GM12878 (cell line): ENCODE results near the gene SF3B4. TPM values are rescaled to one million over a fixed set of nuclear protein-coding genes. Genes with fewer than 3 reads are reported as not detected.
A peak's percentile ranks its signal among the peaks of the same experiment; 100 is the strongest.

Experiments used
- ATAC-seq: fragments of 200-7000 bp; cut with Tn5 transposase; 3 replicates; pipeline ENCODE4 v1.9.1; 2020; ENCODE audit warnings: mild to moderate bottlenecking, moderate library complexity
- BruUV-seq: library from RNA; stranded (reverse); fragments of 400-500 nt; replicated peaks from 2 replicates; lab custom pipeline; 2021; lab: Mats Ljungman, UMichigan
- CTCF ChIA-PET: fragments of 300-600 bp; sonication (Branson Sonifier 250); formaldehyde crosslinking; extraction: SDS; loops from one replicate; lab custom pipeline; 2021; ENCODE audit warnings: inconsistent platforms; lab: Yijun Ruan, JAX
- POLR2A ChIA-PET: fragments of 350-600 bp; formaldehyde crosslinking; extraction: SDS; loops from one replicate; lab custom pipeline; 2021; ENCODE audit warnings: inconsistent platforms; lab: Charles Lee
- RAD21 ChIA-PET: fragments of 300-600 bp; sonication (Branson Sonifier 250); formaldehyde crosslinking; loops from one replicate; lab custom pipeline; 2023; ENCODE audit warnings: antibody characterized with exemption; ENCODE audit not compliant: unreplicated experiment; lab: Charles Lee
- SMC1A ChIA-PET: fragments of 300-600 bp; sonication (Branson Sonifier 250); formaldehyde crosslinking; loops from one replicate; lab custom pipeline; 2023; ENCODE audit not compliant: unreplicated experiment, uncharacterized antibody; lab: Charles Lee
- DNase-seq: peaks from one replicate; pipeline ENCODE4 v3.0.0-alpha.2; 2011; ENCODE audit warnings: low read depth, low spot score
- FAIRE-seq: peaks from 3 replicates; lab custom pipeline; 2011; peaks lifted over from hg19 to GRCh38; lab: Jason Lieb, UNC
- H2AFZ ChIP-seq: 2 replicates; pipeline ENCODE4 v1.6.0; 2011; ENCODE audit warnings: low read depth, low read length, control low read depth; ENCODE audit not compliant: control insufficient read depth
- H3K27ac ChIP-seq: 2 replicates; pipeline ENCODE4 v1.5.1; 2011; ENCODE audit warnings: control low read depth; ENCODE audit not compliant: control insufficient read depth, insufficient read depth
- H3K27me3 ChIP-seq, 2 experiments: replicated peaks in 1 of 2; 2 replicates each; pipeline versions ENCODE4 v1.6.0 to v1.6.1; 2011; ENCODE audit warnings: low read length in 1 of 2; ENCODE audit not compliant: control insufficient read depth in 2 of 2, insufficient read depth in 2 of 2
- H3K36me3 ChIP-seq, 2 experiments: 2 replicates each; pipeline ENCODE4 v1.5.1; 2011; ENCODE audit warnings: low read length in 1 of 2; ENCODE audit not compliant: control insufficient read depth in 2 of 2, insufficient read depth in 2 of 2
- H3K4me1 ChIP-seq: 2 replicates; pipeline ENCODE4 v1.6.1; 2011; ENCODE audit warnings: mild to moderate bottlenecking, low read length, moderate library complexity, mixed read lengths; ENCODE audit not compliant: control insufficient read depth, insufficient read depth
- H3K4me2 ChIP-seq: 2 replicates; pipeline ENCODE4 v1.6.0; 2011; ENCODE audit warnings: control low read depth; ENCODE audit not compliant: control insufficient read depth, insufficient read depth
- H3K4me3 ChIP-seq: fragments of 200-600 bp; sonication (generic); 2 replicates; pipeline ENCODE4 v1.5.1; 2016
- H3K79me2 ChIP-seq: 2 replicates; pipeline ENCODE4 v1.6.0; 2011; ENCODE audit warnings: low read length; ENCODE audit not compliant: control insufficient read depth, insufficient read depth
- H3K9ac ChIP-seq: 2 replicates; pipeline ENCODE4 v1.8.0; 2011; ENCODE audit warnings: low read length, control low read depth, mixed read lengths; ENCODE audit not compliant: control insufficient read depth, insufficient read depth
- H3K9me3 ChIP-seq: replicated peaks from 3 replicates; pipeline ENCODE4 v1.5.1; 2011; ENCODE audit warnings: mild to moderate bottlenecking, low read length; ENCODE audit not compliant: control insufficient read depth, insufficient read depth
- H4K20me1 ChIP-seq: 2 replicates; pipeline ENCODE4 v1.6.0; 2011; ENCODE audit not compliant: control insufficient read depth, insufficient read depth
- BCL3 ChIP-seq: IDR thresholded peaks from 2 replicates; pipeline ENCODE4 v1.6.1; 2011; ENCODE audit warnings: borderline replicate concordance, low read depth, mild to moderate bottlenecking, moderate library complexity, low read length; ENCODE audit not compliant: insufficient read depth, poor library complexity, severe bottlenecking
- MEF2B ChIP-seq: fragments of 450-650 bp; IDR thresholded peaks from 2 replicates; pipeline ENCODE4 v1.6.1; 2018; ENCODE audit warnings: mild to moderate bottlenecking, moderate library complexity; ENCODE audit not compliant: partially characterized antibody, poor library complexity, severe bottlenecking
- MLLT1 ChIP-seq: fragments of 450-650 bp; IDR thresholded peaks from 2 replicates; pipeline ENCODE4 v1.6.1; 2016; ENCODE audit warnings: mild to moderate bottlenecking
- SIX5 ChIP-seq: IDR thresholded peaks from 2 replicates; pipeline ENCODE4 v1.6.1; 2011; ENCODE audit warnings: mild to moderate bottlenecking, low read depth, low read length, moderate library complexity; ENCODE audit not compliant: severe bottlenecking
- SPI1 ChIP-seq: IDR thresholded peaks from 2 replicates; pipeline ENCODE4 v1.6.1; 2011; ENCODE audit warnings: low read depth, mild to moderate bottlenecking, low read length, moderate library complexity, borderline replicate concordance; ENCODE audit not compliant: insufficient read depth
- YY1 ChIP-seq: IDR thresholded peaks from 2 replicates; pipeline ENCODE4 v1.6.1; 2011; ENCODE audit warnings: low read depth, mild to moderate bottlenecking, low read length
- ZNF207 ChIP-seq: fragments of 450-650 bp; IDR thresholded peaks from 2 replicates; pipeline ENCODE4 v1.6.1; 2014; ENCODE audit warnings: antibody characterized with exemption, mild to moderate bottlenecking, borderline replicate concordance
- WGBS: methylation state at CpG from one replicate; pipeline ENCODE4 v1.1.6; 2016; ENCODE audit warnings: low lambda C conversion rate; ENCODE audit not compliant: insufficient replicate concordance, insufficient coverage; ENCODE audit errors: missing lambda C conversion rate; 5-methylcytosine and 5-hydroxymethylcytosine counted together
- in situ Hi-C: fragments of 300-500 bp; cut with MboI; formaldehyde crosslinking; loops from 9 replicates; pipeline ENCODE4 v1.14.3; 2018; ENCODE audit warnings: mixed read lengths
- intact Hi-C: fragments of 100-400 bp; cut with micrococcal nuclease; formaldehyde crosslinking; loops from one replicate; pipeline ENCODE4 v1.14.2; 2022; ENCODE audit not compliant: unreplicated experiment
- polyA plus RNA-seq, 11 experiments: library from polyadenylated mRNA; depleted of rRNA in 4 of 11; unstranded in 6 of 11; stranded (reverse) in 5 of 11; fragments of >200 nt; fragmentation: Nextera tagmentation in 4 of 11; fragmentation: Illumina TruSeq in 1 of 11; extraction: Ambion mirVana in 4 of 11; extraction: Trizol in 1 of 11; gene quantifications; 1 replicate in 1 of 11; 2 replicates in 10 of 11; pipeline versions ENCODE4 v1.2.1 to v1.2.3, GENCODE V29; 2011 to 2016; ENCODE audit warnings: inconsistent platforms in 2 of 11, missing spikeins in 2 of 11, low read depth in 1 of 11
- total RNA-seq, 4 experiments: library from RNA; depleted of rRNA in 3 of 4; stranded (reverse); fragments of >200 nt in 3 of 4; fragmentation: Illumina TruSeq in 1 of 4; extraction: Trizol in 1 of 4; gene quantifications; 2 replicates each; pipeline versions ENCODE4 v1.2.1 to v1.2.3, GENCODE V29; 2013 to 2021

SF3B4 gene
- total and polyA plus RNA-seq, 10 of the 15 experiments (the other 5 are each of a cell fraction or from before 2014, with no cell fraction given), result 1.9 to 146 (median 27.5) TPM

- TF ChIP-seq MLLT1, result no peak
- no peak for TF ChIP-seq ZNF207
- no peak for TF ChIP-seq YY1
- TF ChIP-seq BCL3, result no peak
Observed at GRCh38 chr1:149929856-149930255, 2.3 kb upstream of the SF3B4 start (continued).

GRCh38 chr1:149928401-149928724, 760 bp upstream of the SF3B4 start:
- POLR2A ChIA-PET, result interaction anchor here (0.5 to 3.3 kb wide), 7 partner anchors 9 to 233 kb away, joined by 3 to 31 read pairs (median 5); partner anchors contain the start of genes MTMR11 and OTUD7B
- ATAC-seq, result no peak
- H3K79me2 ChIP-seq, result peaks cover 28% of the 10 kb centered on the region
- CTCF ChIA-PET, result interaction anchor here (1.0 to 2.2 kb wide), 4 partner anchors 9 to 259 kb away, joined by 3 to 11 read pairs (median 6); partner anchors contain the start of gene MTMR11
- no peak for DNase-seq
- peaks cover 10% of the 10 kb centered on the region for H3K4me1 ChIP-seq
- H3K9ac ChIP-seq, result peak overlapping the region; percentile 93
- peaks cover 7 to 11% of the 10 kb centered on the region in 2 experiments for H3K36me3 ChIP-seq
- intact Hi-C loops (no loop called here), in situ Hi-C loops (no loop called here)
- peak overlapping the region; percentile 86 for H3K4me2 ChIP-seq
- RAD21 ChIA-PET, result interaction anchor here (1.0 to 1.3 kb wide), 5 partner anchors 9 to 81 kb away, joined by 3 to 10 read pairs (median 3); a partner anchor contains a TSS
- no TSS peak for BruUV-seq
- no peak for TF ChIP-seq SIX5
- peak; percentile 43; the same call in 1 of the 2 replicates for TF ChIP-seq SPI1
- no peak for TF ChIP-seq MEF2B
- H2AFZ ChIP-seq, result peak overlapping the region; percentile 16
- no peaks in the 10 kb centered on the region for H3K27me3 ChIP-seq
- H3K9me3 ChIP-seq, result no peaks in the 10 kb centered on the region
- H3K4me3 ChIP-seq, result peak overlapping the region; percentile 99
- FAIRE-seq, result no peak
- H4K20me1 ChIP-seq, result no peaks in the 10 kb centered on the region
- peak overlapping the region; percentile 92 for H3K27ac ChIP-seq
- SMC1A ChIA-PET, result interaction anchor here (1.7 to 2.6 kb wide), 2 partner anchors 10 to 41 kb away, joined by 10 to 14 read pairs; partner anchors contain the start of gene MTMR11
- WGBS, result 0% methylated on average over 1 of the region's 1 CpG
